Fibroblast of peridontal ligament (primary cell): ENCODE measurements around the gene ECHS1.
"Not testable (repeated sequence)": the region's sequence is repeated elsewhere in the genome, so short reads cannot be mapped to it uniquely, and the experiment has no call there.

ENCODE experiments used
- DNase-seq: peaks from one replicate; pipeline ENCODE4 v3.0.0-alpha.2; 2010; ENCODE audit errors: extremely low read depth

ECHS1 gene

GRCh38 chr10:133378251-133379096 lies 5.3 kb upstream of the ECHS1 start:
- DNase-seq: peak; percentile 35

- no peak for DNase-seq
Observed at GRCh38 chr10:133377818-133378250, 4.7 kb upstream of the ECHS1 start.

GRCh38 chr10:133377025-133377817 lies 4.1 kb upstream of the ECHS1 start:
- no peak for DNase-seq

GRCh38 chr10:133376183-133376582 lies 3.0 kb upstream of the ECHS1 start:
- not testable (repeated sequence) for DNase-seq

- no peak for DNase-seq
Observed at GRCh38 chr10:133375357-133376115, 2.4 kb upstream of the ECHS1 start.

GRCh38 chr10:133372507-133372906 lies 647 bp downstream of the ECHS1 start:
- no peak for DNase-seq

- no peak for DNase-seq
Observed at GRCh38 chr10:133370030-133370786, 2.9 kb downstream of the ECHS1 start.

- no peak for DNase-seq
Observed at GRCh38 chr10:133368153-133368552, 5.0 kb downstream of the ECHS1 start.

- DNase-seq: not testable (repeated sequence)
Observed at GRCh38 chr10:133367461-133367860, 5.7 kb downstream of the ECHS1 start.

GRCh38 chr10:133366751-133367150 lies 6.4 kb downstream of the ECHS1 start:
- DNase-seq: no peak

- no peak for DNase-seq
Observed at GRCh38 chr10:133366130-133366478, 7.0 kb downstream of the ECHS1 start.

- DNase-seq: no peak
Observed at GRCh38 chr10:133365461-133366129, 7.6 kb downstream of the ECHS1 start.

GRCh38 chr10:133364645-133365431 lies 8.3 kb downstream of the ECHS1 start:
- no peak for DNase-seq

- DNase-seq: no peak
Observed at GRCh38 chr10:133362846-133363245, 10.3 kb downstream of the ECHS1 start.

GRCh38 chr10:133361773-133362441 lies 11.2 kb downstream of the ECHS1 start:
- DNase-seq: no peak

GRCh38 chr10:133361227-133361626 lies 11.9 kb downstream of the ECHS1 start:
- DNase-seq: no peak

GRCh38 chr10:133359972-133360610 lies 13.1 kb downstream of the ECHS1 start:
- no peak for DNase-seq

- no peak for DNase-seq
Observed at GRCh38 chr10:133359554-133359971, 13.6 kb downstream of the ECHS1 start.

- no peak for DNase-seq
Observed at GRCh38 chr10:133358925-133359310, 14.2 kb downstream of the ECHS1 start.
